Posterior cingulate gyrus (tissue), 11 donors: ENCODE data around the gene RTKN2.

Source experiments
- DNase-seq, 10 donors: peaks; one replicate each; pipeline versions ENCODE4 v3.0.0 to v3.0.0-alpha.2; 2020 to 2021; ENCODE audit warnings: mixed read lengths in 3 of 10
- intact Hi-C: fragments of 100-400 bp; cut with DNase I; formaldehyde crosslinking; loops from one replicate; pipeline ENCODE4 v1.15.1; 2023

The RTKN2 gene

GRCh38 chr10:62149621-62150020 is 119.0 kb downstream of the RTKN2 start:
- intact Hi-C loops: no loop called here
- DNase-seq: no peak

GRCh38 chr10:62148155-62148554 is 120.5 kb downstream of the RTKN2 start:
- intact Hi-C loops: no loop called here

GRCh38 chr10:62147425-62147824 is 121.2 kb downstream of the RTKN2 start:
- intact Hi-C loops: no loop called here
- no peak for DNase-seq

More at GRCh38 chr10:62148155-62148554, 120.5 kb downstream of the RTKN2 start:
- DNase-seq: no peak

- intact Hi-C loops: no loop called here
- DNase-seq: no peak
Measured at GRCh38 chr10:62136931-62137330, 131.7 kb downstream of the RTKN2 start.

GRCh38 chr10:62133618-62134017 is 135.0 kb downstream of the RTKN2 start:
- intact Hi-C loops: no loop called here
- no peak for DNase-seq
